Hepatocyte (in vitro differentiated cells): ENCODE measurements around the gene RIMBP2. TPM values are rescaled to one million over a fixed set of nuclear protein-coding genes. Genes with fewer than 3 reads are reported as not detected.

ENCODE experiments used
- DNase-seq: peaks from one replicate; pipeline ENCODE4 v3.0.0-alpha.2; 2016; ENCODE audit warnings: low spot score
- H2AFZ ChIP-seq: fragments of 200-600 bp; sonication (generic); 2 replicates; pipeline ENCODE4 v1.6.0; 2016; ENCODE audit warnings: antibody characterized with exemption, mild to moderate bottlenecking
- H3K27ac ChIP-seq: fragments of 200-600 bp; sonication (generic); 2 replicates; pipeline ENCODE4 v1.5.1; 2016; ENCODE audit warnings: mild to moderate bottlenecking
- H3K27me3 ChIP-seq: fragments of 200-600 bp; sonication (generic); 2 replicates; pipeline ENCODE4 v1.6.1; 2016
- H3K36me3 ChIP-seq: fragments of 200-600 bp; sonication (generic); replicated peaks from 2 replicates; pipeline ENCODE4 v1.5.1; 2016; ENCODE audit warnings: low read depth; ENCODE audit not compliant: insufficient read depth
- H3K4me1 ChIP-seq: fragments of 200-600 bp; sonication (generic); 2 replicates; pipeline ENCODE4 v1.5.1; 2016; ENCODE audit warnings: mild to moderate bottlenecking, moderate library complexity; ENCODE audit not compliant: insufficient read depth
- H3K4me2 ChIP-seq: fragments of 200-600 bp; sonication (generic); 2 replicates; pipeline ENCODE4 v1.6.0; 2016
- H3K4me3 ChIP-seq: fragments of 200-600 bp; sonication (generic); 2 replicates; pipeline ENCODE4 v1.5.1; 2016; ENCODE audit warnings: mild to moderate bottlenecking
- H3K79me2 ChIP-seq: fragments of 200-600 bp; sonication (generic); 2 replicates; pipeline ENCODE4 v1.6.0; 2017; ENCODE audit warnings: mild to moderate bottlenecking
- H3K9me2 ChIP-seq: fragments of 200-600 bp; sonication (generic); replicated peaks from 2 replicates; pipeline ENCODE4 v1.6.0; 2017; ENCODE audit warnings: mild to moderate bottlenecking; ENCODE audit not compliant: insufficient read depth
- H3K9me3 ChIP-seq: fragments of 200-600 bp; sonication (generic); 2 replicates; pipeline ENCODE4 v1.5.1; 2016; ENCODE audit warnings: low read depth, mild to moderate bottlenecking
- H4K20me1 ChIP-seq: fragments of 200-600 bp; sonication (generic); 2 replicates; pipeline ENCODE4 v1.6.0; 2016; ENCODE audit warnings: mild to moderate bottlenecking; ENCODE audit not compliant: insufficient read depth, poor library complexity, severe bottlenecking
- EZH2 ChIP-seq: fragments of 200-600 bp; sonication (generic); IDR thresholded peaks from 2 replicates; pipeline ENCODE4 v1.6.1; 2016; ENCODE audit warnings: antibody characterized with exemption, mild to moderate bottlenecking, borderline replicate concordance
- EZH2phosphoT487 ChIP-seq: fragments of 200-600 bp; sonication (generic); IDR thresholded peaks from one replicate; pipeline ENCODE4 v1.6.1; 2018; ENCODE audit warnings: antibody characterized with exemption, mild to moderate bottlenecking, low read depth, moderate library complexity; ENCODE audit not compliant: unreplicated experiment, severe bottlenecking
- WGBS: methylation state at CpG from one replicate; pipeline ENCODE4 v1.1.6; 2016; ENCODE audit warnings: low lambda C conversion rate; ENCODE audit errors: missing lambda C conversion rate; 5-methylcytosine and 5-hydroxymethylcytosine counted together
- polyA plus RNA-seq: library from polyadenylated mRNA; unstranded; fragments of >200 nt; fragmentation: Nextera tagmentation; extraction: Ambion mirVana; gene quantifications from 2 replicates; pipeline ENCODE4 v1.2.1, GENCODE V29; 2016
- total RNA-seq: library from RNA; depleted of rRNA; stranded (reverse); fragments of >200 nt; gene quantifications from 2 replicates; pipeline ENCODE4 v1.2.3, GENCODE V29; 2014
- TF ChIP-seq, protein P1 (sequence below): fragments of 200-600 bp; sonication (generic); IDR thresholded peaks from 2 replicates; pipeline ENCODE4 v1.5.1; 2016; ENCODE audit warnings: antibody characterized with exemption, mild to moderate bottlenecking; ENCODE audit not compliant: poor library complexity

Gene RIMBP2
- total and polyA plus RNA-seq, 2 experiments from 2014 or later, result 2.5 to 4.4 TPM

DNA sequence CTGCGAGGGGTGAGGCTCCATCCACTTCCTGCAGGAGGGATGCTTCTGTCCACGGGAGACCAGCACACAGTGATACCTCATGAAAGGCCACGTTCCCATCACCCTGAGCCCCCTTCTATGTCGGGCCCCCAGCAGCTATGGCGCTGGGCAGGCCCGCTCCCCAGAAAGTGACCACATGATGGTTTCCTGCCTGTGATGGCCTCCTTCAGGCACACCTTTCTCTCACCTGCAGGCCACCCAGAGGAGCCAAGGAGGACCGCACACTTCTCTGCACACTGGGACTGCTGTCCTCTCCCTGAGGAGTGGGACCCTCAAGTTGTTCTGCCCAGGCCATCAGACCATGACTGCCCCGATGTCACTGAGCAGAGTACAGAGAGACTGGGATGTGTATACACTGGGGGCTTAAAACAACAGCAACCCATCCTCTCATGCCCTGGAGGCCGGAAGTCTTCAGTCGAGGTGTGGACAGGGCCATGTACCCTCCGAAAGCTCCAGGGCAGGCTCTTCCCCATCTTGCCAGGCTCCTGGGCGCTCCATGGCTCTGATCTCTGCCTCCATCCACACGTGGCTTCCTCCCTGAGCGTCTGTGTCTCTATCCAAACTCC lies 219.5 kb downstream of the RIMBP2 start:
- Histone ChIP-seq H3K79me2 (no peaks in the 10 kb centered on the region), H3K36me3 (no peaks in the 10 kb centered on the region), H3K9me3 (no peaks in the 10 kb centered on the region), H3K4me1 (no peaks in the 10 kb centered on the region), H3K9me2 (no peaks in the 10 kb centered on the region), H4K20me1 (no peaks in the 10 kb centered on the region), H3K4me2 (no peak overlapping the region), H3K4me3 (no peak overlapping the region), H3K27me3 (no peaks in the 10 kb centered on the region), H2AFZ (no peak overlapping the region), H3K27ac (no peak overlapping the region)
- WGBS, result 84% methylated on average over 14 of the region's 14 CpGs
- TF ChIP-seq EZH2phosphoT487, result no peak
- TF ChIP-seq, protein P1, sequence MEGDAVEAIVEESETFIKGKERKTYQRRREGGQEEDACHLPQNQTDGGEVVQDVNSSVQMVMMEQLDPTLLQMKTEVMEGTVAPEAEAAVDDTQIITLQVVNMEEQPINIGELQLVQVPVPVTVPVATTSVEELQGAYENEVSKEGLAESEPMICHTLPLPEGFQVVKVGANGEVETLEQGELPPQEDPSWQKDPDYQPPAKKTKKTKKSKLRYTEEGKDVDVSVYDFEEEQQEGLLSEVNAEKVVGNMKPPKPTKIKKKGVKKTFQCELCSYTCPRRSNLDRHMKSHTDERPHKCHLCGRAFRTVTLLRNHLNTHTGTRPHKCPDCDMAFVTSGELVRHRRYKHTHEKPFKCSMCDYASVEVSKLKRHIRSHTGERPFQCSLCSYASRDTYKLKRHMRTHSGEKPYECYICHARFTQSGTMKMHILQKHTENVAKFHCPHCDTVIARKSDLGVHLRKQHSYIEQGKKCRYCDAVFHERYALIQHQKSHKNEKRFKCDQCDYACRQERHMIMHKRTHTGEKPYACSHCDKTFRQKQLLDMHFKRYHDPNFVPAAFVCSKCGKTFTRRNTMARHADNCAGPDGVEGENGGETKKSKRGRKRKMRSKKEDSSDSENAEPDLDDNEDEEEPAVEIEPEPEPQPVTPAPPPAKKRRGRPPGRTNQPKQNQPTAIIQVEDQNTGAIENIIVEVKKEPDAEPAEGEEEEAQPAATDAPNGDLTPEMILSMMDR, result no peak
- TF ChIP-seq EZH2, result no peak
- DNase-seq, result no peak

DNA sequence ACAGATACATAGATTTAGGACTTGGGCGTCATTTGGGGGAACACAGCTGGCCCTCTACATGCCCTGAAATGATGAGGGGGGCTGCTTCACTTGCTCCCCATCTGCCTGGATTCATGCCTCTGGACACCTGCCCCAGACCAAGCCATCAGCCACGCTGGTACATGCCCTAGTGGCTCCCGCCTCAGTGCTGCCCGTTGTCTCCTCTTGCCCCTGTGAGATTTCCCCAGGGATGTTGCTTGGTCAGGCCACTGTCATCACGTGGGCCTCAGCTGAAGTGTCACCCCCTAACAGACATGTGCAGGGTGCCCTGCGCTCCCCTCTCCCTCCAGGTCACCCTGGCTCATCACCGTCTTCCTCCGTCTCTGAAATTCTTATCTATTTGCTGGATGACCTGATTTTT lies 220.9 kb downstream of the RIMBP2 start:
- no peaks in the 10 kb centered on the region for H3K36me3 ChIP-seq
- no peaks in the 10 kb centered on the region for H4K20me1 ChIP-seq
- no peaks in the 10 kb centered on the region for H3K9me3 ChIP-seq
- no peak overlapping the region for H3K27ac ChIP-seq
- DNase-seq, result no peak
- no peaks in the 10 kb centered on the region for H3K4me1 ChIP-seq
- no peak overlapping the region for H3K4me3 ChIP-seq
- no peak overlapping the region for H3K4me2 ChIP-seq
- TF ChIP-seq EZH2, result no peak
- TF ChIP-seq, protein P1, result no peak
- no peak for TF ChIP-seq EZH2phosphoT487
- 88% methylated on average over 8 of the region's 8 CpGs for WGBS
- H3K79me2 ChIP-seq, result no peaks in the 10 kb centered on the region
- H3K9me2 ChIP-seq, result no peaks in the 10 kb centered on the region
- no peak overlapping the region for H2AFZ ChIP-seq
- H3K27me3 ChIP-seq, result no peaks in the 10 kb centered on the region

DNA sequence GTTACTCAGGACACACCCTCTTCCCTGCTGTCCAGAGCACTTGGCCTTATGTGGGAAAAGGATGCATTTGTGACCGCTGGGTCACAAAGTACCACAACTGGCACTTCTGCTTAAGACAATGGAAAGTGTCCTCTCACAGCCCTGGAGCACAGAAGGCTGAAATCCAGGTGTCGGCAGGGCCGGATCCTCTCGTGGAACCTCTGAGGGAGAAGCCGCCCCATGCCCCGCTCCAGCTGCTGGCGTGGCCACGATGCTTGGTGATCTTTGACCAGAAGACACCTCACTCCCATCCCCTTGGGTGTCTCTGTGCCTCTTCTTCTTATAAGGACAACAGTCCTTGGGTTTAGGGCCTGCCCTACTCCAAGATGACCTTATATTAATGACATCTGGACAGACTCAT lies 221.4 kb downstream of the RIMBP2 start:
- H3K9me2 ChIP-seq, result no peaks in the 10 kb centered on the region
- no peaks in the 10 kb centered on the region for H3K27me3 ChIP-seq
- no peaks in the 10 kb centered on the region for H3K9me3 ChIP-seq
- H3K4me2 ChIP-seq, result no peak overlapping the region
- H3K79me2 ChIP-seq, result no peaks in the 10 kb centered on the region
- DNase-seq, result no peak
- H2AFZ ChIP-seq, result no peak overlapping the region
- H3K27ac ChIP-seq, result no peak overlapping the region
- H3K4me1 ChIP-seq, result no peaks in the 10 kb centered on the region
- H4K20me1 ChIP-seq, result no peaks in the 10 kb centered on the region
- TF ChIP-seq EZH2 (no peak), EZH2phosphoT487 (no peak)
- TF ChIP-seq, protein P1, result no peak
- 86% methylated on average over 8 of the region's 8 CpGs for WGBS
- no peaks in the 10 kb centered on the region for H3K36me3 ChIP-seq
- no peak overlapping the region for H3K4me3 ChIP-seq

DNA sequence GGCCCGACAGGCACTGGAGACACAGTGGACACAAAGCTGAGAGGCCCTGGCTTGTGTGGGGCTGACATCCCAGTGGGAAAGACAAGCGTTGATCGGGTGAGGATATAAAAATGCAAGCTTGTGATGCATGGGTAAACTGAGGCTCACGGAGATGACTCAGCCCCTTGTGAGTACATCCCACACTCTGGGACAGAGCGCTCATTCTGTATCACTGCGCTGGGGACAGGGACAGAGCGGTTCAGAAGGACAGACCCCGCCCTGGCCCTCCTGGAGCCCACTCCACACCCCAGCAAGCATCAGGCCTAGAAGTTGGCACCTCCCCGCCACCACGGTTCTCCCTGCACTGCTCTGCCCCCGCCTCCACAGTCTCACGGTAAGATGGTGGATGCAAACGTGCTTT lies 222.1 kb downstream of the RIMBP2 start:
- Histone ChIP-seq H3K36me3 (no peaks in the 10 kb centered on the region), H3K9me2 (no peaks in the 10 kb centered on the region), H4K20me1 (no peaks in the 10 kb centered on the region), H3K4me1 (no peaks in the 10 kb centered on the region), H3K9me3 (no peaks in the 10 kb centered on the region), H3K27me3 (no peaks in the 10 kb centered on the region), H3K4me2 (no peak overlapping the region), H2AFZ (no peak overlapping the region), H3K79me2 (no peaks in the 10 kb centered on the region), H3K4me3 (no peak overlapping the region), H3K27ac (no peak overlapping the region)
- no peak for TF ChIP-seq EZH2phosphoT487
- no peak for TF ChIP-seq EZH2
- TF ChIP-seq, protein P1, result no peak
- no peak for DNase-seq
- WGBS, result 89% methylated on average over 13 of the region's 13 CpGs
